ENCODE measurements around the gene CSN2.

DNA sequence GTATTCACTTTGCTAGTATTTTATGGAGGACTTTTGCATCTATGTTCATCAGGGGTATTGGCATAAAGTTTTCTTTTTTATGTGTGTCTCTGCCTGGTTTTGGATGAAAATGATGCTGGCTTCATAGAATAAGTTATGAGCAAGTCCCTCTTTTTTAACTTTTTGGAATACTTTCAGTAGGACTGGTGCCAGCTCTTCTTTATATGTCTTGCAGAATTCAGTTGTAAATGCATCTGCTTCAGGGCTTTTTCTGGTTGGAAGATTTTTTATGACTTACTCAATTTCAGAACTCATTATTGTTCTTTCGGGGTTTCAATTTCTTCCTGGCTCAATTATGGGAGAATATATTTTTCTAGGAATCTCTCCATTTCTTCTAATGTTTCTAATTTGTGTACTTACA is 9.1 kb upstream of the CSN2 start:
- TF ChIP-seq GATA2 (IDR thresholded peaks at IDR 0.05; ENCODE audit: low read depth, low read length) (no peak), GATA3 (IDR thresholded peaks at IDR 0.05; ENCODE audit: low read depth, low read length) (no peak)

Data from SH-SY5Y (cell line).